Thyroid gland (tissue), 4 donors: ENCODE measurements around the gene KCTD5. TPM values are rescaled to one million over a fixed set of nuclear protein-coding genes. Genes with fewer than 3 reads are reported as not detected.
"Not testable (repeated sequence)": the region's sequence is repeated elsewhere in the genome, so short reads cannot be mapped to it uniquely, and the experiment has no call there.

Source experiments
- DNase-seq, 2 donors: peaks; one replicate each; pipeline ENCODE4 v3.0.0-alpha.2; 2019
- H3K27ac ChIP-seq, 3 donors: fragments of 200-600 bp; sonication (generic); 1 replicate in 2 of 3; 2 replicates in 1 of 3; pipeline ENCODE4 v1.5.1; 2016 to 2019; ENCODE audit warnings: mild to moderate bottlenecking in 1 of 3, moderate library complexity in 1 of 3
- H3K27me3 ChIP-seq: fragments of 200-600 bp; sonication (generic); one replicate; pipeline ENCODE4 v1.5.1; 2019
- H3K36me3 ChIP-seq, 2 donors: fragments of 200-600 bp; sonication (generic); one replicate each; pipeline ENCODE4 v1.5.1; 2016 to 2019
- H3K4me1 ChIP-seq, 2 donors: fragments of 200-600 bp; sonication (generic); one replicate each; pipeline ENCODE4 v1.5.1; 2017 to 2019
- H3K4me3 ChIP-seq, 3 donors: fragments of 200-600 bp; sonication (generic); replicated peaks in 1 of 3; 1 replicate in 2 of 3; 2 replicates in 1 of 3; pipeline ENCODE4 v1.5.1; 2016; ENCODE audit warnings: mild to moderate bottlenecking in 1 of 3
- H3K9me3 ChIP-seq: fragments of 200-600 bp; sonication (generic); one replicate; pipeline ENCODE4 v1.5.1; 2017
- POLR2A ChIP-seq, 2 donors: fragments of 450-650 bp; IDR thresholded peaks; one replicate each; pipeline ENCODE4 v1.6.1; 2017; ENCODE audit warnings: antibody characterized with exemption in 2 of 2, mild to moderate bottlenecking in 2 of 2, moderate library complexity in 1 of 2
- WGBS, 2 donors: methylation state at CpG; one replicate each; pipeline ENCODE4 v1.1.5; 2017; 5-methylcytosine and 5-hydroxymethylcytosine counted together
- intact Hi-C: fragments of 100-400 bp; cut with DNase I; formaldehyde crosslinking; loops from one replicate; pipeline ENCODE4 v1.15.1; 2023
- total RNA-seq, 4 donors: library from RNA; depleted of rRNA; stranded (reverse); fragments of >200 nt; gene quantifications; one replicate each; pipeline ENCODE4 v1.2.3, GENCODE V29; 2016
- TF ChIP-seq, protein P1 (sequence below), 6 experiments: fragments of 200-600 bp in 3 of 6; fragments of 450-650 bp in 3 of 6; sonication (generic) in 3 of 6; IDR thresholded peaks; one replicate each; pipeline ENCODE4 v1.5.1; 2016 to 2019; ENCODE audit warnings: antibody characterized with exemption in 6 of 6, mild to moderate bottlenecking in 2 of 6, inconsistent platforms in 1 of 6, moderate library complexity in 1 of 6

Gene KCTD5
- total RNA-seq, 4 donors from 2014 or later = 8.6 to 23.3 (median 15.1) TPM

GRCh38 chr16:2656985-2657384 lies 25.3 kb upstream of the KCTD5 start:
- Histone ChIP-seq H3K4me3 (no peak overlapping the region), H3K4me1 (no peaks in the 10 kb centered on the region), H3K27me3 (no peaks in the 10 kb centered on the region), H3K36me3 (no peaks in the 10 kb centered on the region), H3K9me3 (no peaks in the 10 kb centered on the region), H3K27ac (no peak overlapping the region)
- 80 to 87% methylated on average over 2 of the region's 2 CpGs for WGBS, 2 donors
- intact Hi-C loops = no loop called here
- TF ChIP-seq, protein P1, sequence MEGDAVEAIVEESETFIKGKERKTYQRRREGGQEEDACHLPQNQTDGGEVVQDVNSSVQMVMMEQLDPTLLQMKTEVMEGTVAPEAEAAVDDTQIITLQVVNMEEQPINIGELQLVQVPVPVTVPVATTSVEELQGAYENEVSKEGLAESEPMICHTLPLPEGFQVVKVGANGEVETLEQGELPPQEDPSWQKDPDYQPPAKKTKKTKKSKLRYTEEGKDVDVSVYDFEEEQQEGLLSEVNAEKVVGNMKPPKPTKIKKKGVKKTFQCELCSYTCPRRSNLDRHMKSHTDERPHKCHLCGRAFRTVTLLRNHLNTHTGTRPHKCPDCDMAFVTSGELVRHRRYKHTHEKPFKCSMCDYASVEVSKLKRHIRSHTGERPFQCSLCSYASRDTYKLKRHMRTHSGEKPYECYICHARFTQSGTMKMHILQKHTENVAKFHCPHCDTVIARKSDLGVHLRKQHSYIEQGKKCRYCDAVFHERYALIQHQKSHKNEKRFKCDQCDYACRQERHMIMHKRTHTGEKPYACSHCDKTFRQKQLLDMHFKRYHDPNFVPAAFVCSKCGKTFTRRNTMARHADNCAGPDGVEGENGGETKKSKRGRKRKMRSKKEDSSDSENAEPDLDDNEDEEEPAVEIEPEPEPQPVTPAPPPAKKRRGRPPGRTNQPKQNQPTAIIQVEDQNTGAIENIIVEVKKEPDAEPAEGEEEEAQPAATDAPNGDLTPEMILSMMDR (IDR thresholded peaks at IDR 0.05) = no peak
- TF ChIP-seq POLR2A (IDR thresholded peaks at IDR 0.05) = no peak
- no peak for DNase-seq

- H3K27me3 ChIP-seq, DNase-seq, H3K27ac ChIP-seq, H3K36me3 ChIP-seq, intact Hi-C loops, H3K4me3 ChIP-seq, H3K4me1 ChIP-seq, H3K9me3 ChIP-seq: not testable (repeated sequence)
- no CpG with 5 or more reads among the region's 17 CpGs for WGBS, 2 donors
Measured at GRCh38 chr16:2657803-2658202, 24.5 kb upstream of the KCTD5 start.

- DNase-seq, H3K9me3 ChIP-seq, H3K4me1 ChIP-seq, H3K36me3 ChIP-seq, intact Hi-C loops, H3K27ac ChIP-seq, H3K27me3 ChIP-seq, H3K4me3 ChIP-seq: not testable (repeated sequence)
- 88 to 93% methylated on average over 6 to 7 of the region's 8 CpGs for WGBS, 2 donors
Measured at GRCh38 chr16:2659560-2659959, 22.8 kb upstream of the KCTD5 start.

DNA sequence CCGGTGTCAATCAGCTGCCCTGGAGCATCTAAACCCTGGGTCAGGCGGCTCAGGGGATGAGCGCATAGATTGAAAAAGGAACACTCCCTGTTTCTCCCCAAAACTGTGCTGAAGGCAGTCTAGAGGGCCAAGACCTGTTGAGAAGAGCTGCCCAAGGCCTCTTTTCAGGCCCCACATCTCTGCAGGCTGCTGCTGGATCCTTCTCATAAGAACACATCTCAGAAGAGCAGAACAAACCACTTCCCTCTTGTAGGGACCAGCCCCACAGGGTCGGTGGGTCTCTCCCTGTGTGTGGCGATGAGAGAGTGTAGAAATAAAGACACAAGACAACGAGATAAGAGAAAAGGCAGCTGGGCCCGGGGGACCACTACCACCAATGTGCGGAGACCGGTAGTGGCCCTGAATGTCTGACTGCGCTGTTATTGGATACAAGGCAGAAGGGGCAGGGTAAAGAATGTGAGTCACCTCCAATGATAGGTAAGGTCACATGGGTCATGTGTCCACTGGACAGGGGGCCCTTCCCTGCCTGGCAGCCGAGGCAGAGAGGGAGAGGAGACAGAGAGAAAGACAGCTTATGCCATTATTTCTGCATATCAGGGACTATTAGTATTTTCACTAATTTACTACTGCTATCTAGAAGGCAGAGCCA lies 22.2 kb upstream of the KCTD5 start:
- intact Hi-C loops, H3K4me3 ChIP-seq, H3K9me3 ChIP-seq, DNase-seq, H3K27ac ChIP-seq, H3K4me1 ChIP-seq, H3K27me3 ChIP-seq, H3K36me3 ChIP-seq: not testable (repeated sequence)
- WGBS, 2 donors = 89 to 93% methylated on average over 9 to 11 of the region's 11 CpGs

DNA sequence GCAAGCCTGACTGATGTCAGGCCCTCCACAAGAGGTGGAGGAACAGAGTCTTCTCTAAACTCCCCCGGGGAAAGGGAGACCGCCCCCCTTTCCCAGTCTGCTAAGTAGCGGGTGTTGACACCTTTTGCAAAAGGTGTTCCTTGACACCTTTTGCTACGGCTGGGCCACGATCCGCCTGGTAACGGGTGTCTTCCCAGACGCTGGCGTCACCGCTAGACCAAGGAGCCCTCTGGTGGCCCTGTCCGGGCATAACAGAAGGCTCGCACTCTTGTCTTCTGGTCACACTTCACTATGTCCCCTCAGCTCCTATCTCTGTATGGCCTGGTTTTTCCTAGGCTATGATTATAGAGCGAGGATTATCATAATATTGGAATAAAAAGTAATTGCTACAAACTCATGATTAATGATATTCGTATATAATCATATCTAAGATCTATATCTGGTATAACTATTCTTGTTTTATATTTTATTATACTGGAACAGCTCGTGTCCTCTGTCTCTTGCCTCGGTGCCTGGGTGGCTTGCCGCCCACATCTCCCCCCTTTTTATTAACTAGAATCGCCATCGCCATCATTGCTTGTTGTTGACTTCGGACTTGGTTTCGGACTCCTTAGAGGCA lies 21.5 kb upstream of the KCTD5 start:
- H3K36me3 ChIP-seq, H3K4me1 ChIP-seq, H3K4me3 ChIP-seq, H3K9me3 ChIP-seq, intact Hi-C loops, H3K27ac ChIP-seq, H3K27me3 ChIP-seq: not testable (repeated sequence)
- DNase-seq = peak in 1 of 2 donors; percentile 18
- 36 to 57% methylated on average over 14 to 21 of the region's 21 CpGs for whole genome bisulfite sequencing, 2 donors
- TF ChIP-seq, protein P1 (IDR thresholded peaks at IDR 0.05) = peak in 5 of 6 experiments; percentile 24 to 61 (median 41)

DNA sequence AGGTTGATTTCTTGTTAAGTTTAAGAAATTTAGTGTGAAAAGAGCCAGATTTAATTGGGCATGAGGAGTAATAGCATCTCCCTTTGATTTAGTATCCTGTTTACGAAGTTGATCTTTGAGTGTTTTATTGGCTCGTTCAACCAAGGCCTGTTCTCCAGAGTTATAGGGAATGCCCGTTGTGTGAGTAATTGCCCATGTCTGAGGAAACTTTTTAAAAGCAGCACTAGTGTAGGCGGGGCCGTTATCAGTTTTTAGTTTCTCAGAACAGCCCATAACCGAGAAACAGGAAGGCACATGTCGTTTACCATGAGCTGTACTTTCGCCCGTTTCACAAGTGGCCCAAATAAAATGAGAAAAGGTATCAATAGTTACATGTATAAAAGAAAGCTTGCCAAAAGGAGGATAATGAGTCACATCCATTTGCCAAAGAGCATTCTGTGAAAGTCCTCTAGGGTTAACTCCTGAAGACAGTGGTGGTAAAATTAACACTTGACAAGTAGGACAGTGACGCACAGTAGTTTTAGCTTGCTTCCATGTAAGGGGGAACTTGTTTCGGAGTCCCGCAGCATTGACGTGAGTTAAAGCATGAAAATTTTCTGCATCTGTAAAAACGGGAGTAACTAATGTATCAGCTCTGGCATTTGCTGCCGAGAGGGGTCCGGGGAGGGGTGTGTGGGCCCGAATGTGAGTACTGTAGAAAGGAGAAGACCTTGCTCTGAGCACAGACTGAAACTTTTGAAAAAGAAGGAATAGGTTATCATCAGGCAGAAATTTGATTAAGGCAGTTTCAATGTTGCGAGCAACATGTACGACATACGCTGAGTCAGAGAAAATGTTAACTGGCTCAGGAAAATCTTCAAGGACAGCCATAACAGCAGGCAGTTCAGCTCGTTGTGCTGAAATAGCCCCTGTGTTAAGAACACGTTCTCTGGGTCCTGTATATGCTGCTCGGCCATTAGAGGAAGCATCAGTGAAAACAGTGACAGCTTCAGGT lies 18.5 kb upstream of the KCTD5 start:
- no peak overlapping the region for H3K27ac ChIP-seq
- H3K36me3 ChIP-seq = peaks cover 4 to 7% of the 10 kb centered on the region in 2 donors
- H3K4me1 ChIP-seq = no peaks in the 10 kb centered on the region
- H3K4me3 ChIP-seq = no peak overlapping the region
- no peaks in the 10 kb centered on the region for H3K9me3 ChIP-seq
- DNase-seq = no peak
- H3K27me3 ChIP-seq = no peaks in the 10 kb centered on the region
- 73 to 75% methylated on average over 23 of the region's 23 CpGs for WGBS, 2 donors
- TF ChIP-seq POLR2A (IDR thresholded peaks at IDR 0.05) = no peak
- TF ChIP-seq, protein P1 (IDR thresholded peaks at IDR 0.05) = no peak
- intact Hi-C loops = no loop called here
